Left lung (tissue), 10 donors: ENCODE data around the gene PRG2. TPM values are rescaled to one million over a fixed set of nuclear protein-coding genes. Genes with fewer than 3 reads are reported as not detected.

Experiments used
- ATAC-seq: fragments of 200-7000 bp; cut with Tn5 transposase; one replicate; pipeline ENCODE4 v1.9.1; 2020; ENCODE audit warnings: moderate library complexity
- DNase-seq, 4 donors: peaks; one replicate each; pipeline ENCODE4 v3.0.0-alpha.2; 2013 to 2020
- H3K27ac ChIP-seq, 2 donors: fragments of 200-600 bp; sonication (generic) in 1 of 2; one replicate each; pipeline versions ENCODE4 v1.5.0 to v1.8.0; 2020 to 2021
- H3K27me3 ChIP-seq, 2 donors: fragments of 200-600 bp; sonication (generic) in 1 of 2; one replicate each; pipeline versions ENCODE4 v1.5.0 to v1.8.0; 2020 to 2021
- H3K36me3 ChIP-seq, 2 donors: fragments of 200-600 bp; sonication (generic) in 1 of 2; one replicate each; pipeline versions ENCODE4 v1.5.0 to v1.8.0; 2020 to 2021
- H3K4me1 ChIP-seq, 2 donors: fragments of 200-600 bp; one replicate each; pipeline ENCODE4 v1.8.0; 2021
- H3K4me3 ChIP-seq, 2 donors: fragments of 200-600 bp; sonication (generic) in 1 of 2; one replicate each; pipeline versions ENCODE4 v1.5.0 to v1.8.0; 2020 to 2021; ENCODE audit warnings: mild to moderate bottlenecking in 1 of 2
- H3K9me3 ChIP-seq, 2 donors: fragments of 200-600 bp; sonication (generic) in 1 of 2; one replicate each; pipeline versions ENCODE4 v1.5.0 to v1.8.0; 2020 to 2021
- CTCF ChIP-seq, 2 donors: fragments of 200-600 bp; sonication (generic) in 1 of 2; IDR thresholded peaks; one replicate each; pipeline versions ENCODE4 v1.5.0 to v1.8.0; 2021; ENCODE audit warnings: antibody characterized with exemption in 2 of 2
- intact Hi-C, 2 donors: fragments of 100-400 bp; cut with DNase I; formaldehyde crosslinking; loops; one replicate each; pipeline versions ENCODE4 v1.11.2 to v1.14.2; 2022
- polyA plus RNA-seq, 6 donors: library from polyadenylated mRNA; unstranded; fragments of 120-200 nt; gene quantifications; one replicate each; pipeline ENCODE4 v1.2.1, GENCODE V29; 2013; ENCODE audit not compliant: insufficient read length in 6 of 6
- total RNA-seq, 2 donors: library from RNA; stranded (reverse); fragmentation: NEBNext Ultra II Directional; extraction: Animal tissue kit (Norgen Biotek cat#: 25700); gene quantifications; one replicate each; pipeline ENCODE4 v1.2.1, GENCODE V29; 2021
- donor health status: DM: no; HTN: yes; CAD: no.
- donor health status: DM: no; HTN: no; CAD: no.

Gene PRG2
- total and polyA plus RNA-seq, 8 donors, result 0.34 to 1.7 (median 1.3) TPM; not detected in 1

GRCh38 chr11:57434640-57435546, 44.4 kb upstream of the PRG2 start:
- TF ChIP-seq CTCF (IDR thresholded peaks at IDR 0.05), result no peak
- DNase-seq, result peak in 3 of 4 donors; percentile 33 to 90 (median 76)
- Histone ChIP-seq H3K27ac (peak overlapping the region; percentile 68 to 83), H3K27me3 (no peaks in the 10 kb centered on the region), H3K4me1 (peaks cover 21 to 45% of the 10 kb centered on the region in 2 donors), H3K9me3 (no peaks in the 10 kb centered on the region), H3K4me3 (no peak overlapping the region), H3K36me3 (no peaks in the 10 kb centered on the region)
- peak; percentile 73 for ATAC-seq
- intact Hi-C loops, result no loop called here

- H3K27ac ChIP-seq, result peak overlapping the region; percentile 68 to 83
- peak in 1 of 4 donors; percentile 77 for DNase-seq
- peak; percentile 58 for ATAC-seq
- peaks cover 27 to 53% of the 10 kb centered on the region in 2 donors for H3K4me1 ChIP-seq
- no peaks in the 10 kb centered on the region for H3K36me3 ChIP-seq
- no peaks in the 10 kb centered on the region for H3K9me3 ChIP-seq
- intact Hi-C loops, result no loop called here
- no peaks in the 10 kb centered on the region for H3K27me3 ChIP-seq
- H3K4me3 ChIP-seq, result no peak overlapping the region
- TF ChIP-seq CTCF (IDR thresholded peaks at IDR 0.05), result no peak
Measured at GRCh38 chr11:57432714-57433163, 42.3 kb upstream of the PRG2 start.

GRCh38 chr11:57432149-57432561, 41.7 kb upstream of the PRG2 start:
- no peak overlapping the region for H3K4me3 ChIP-seq
- no peaks in the 10 kb centered on the region for H3K9me3 ChIP-seq
- intact Hi-C loops, result no loop called here
- ATAC-seq (no peak), DNase-seq (peak in 1 of 4 donors; percentile 34)
- no peaks in the 10 kb centered on the region for H3K36me3 ChIP-seq
- peaks cover 28 to 59% of the 10 kb centered on the region in 2 donors for H3K4me1 ChIP-seq
- no peak for TF ChIP-seq CTCF (IDR thresholded peaks at IDR 0.05)
- peak overlapping the region in 1 of 2 donors; percentile 83 for H3K27ac ChIP-seq
- H3K27me3 ChIP-seq, result no peaks in the 10 kb centered on the region

GRCh38 chr11:57430952-57431351, 40.5 kb upstream of the PRG2 start:
- peaks cover 0 to under 1% of the 10 kb centered on the region in 2 donors for H3K36me3 ChIP-seq
- DNase-seq, result no peak
- H3K4me1 ChIP-seq, result peaks cover 37 to 69% of the 10 kb centered on the region in 2 donors
- no peak overlapping the region for H3K4me3 ChIP-seq
- H3K27ac ChIP-seq, result peak overlapping the region in 1 of 2 donors; percentile 28
- TF ChIP-seq CTCF (IDR thresholded peaks at IDR 0.05), result no peak
- intact Hi-C loops, result no loop called here
- no peak for ATAC-seq
- no peaks in the 10 kb centered on the region for H3K9me3 ChIP-seq
- H3K27me3 ChIP-seq, result no peaks in the 10 kb centered on the region

GRCh38 chr11:57429946-57430345, 39.5 kb upstream of the PRG2 start:
- Histone ChIP-seq H3K4me3 (no peak overlapping the region), H3K4me1 (peaks cover 47 to 73% of the 10 kb centered on the region in 2 donors), H3K36me3 (peaks cover 0 to 9% of the 10 kb centered on the region in 2 donors), H3K9me3 (no peaks in the 10 kb centered on the region), H3K27me3 (no peaks in the 10 kb centered on the region), H3K27ac (no peak overlapping the region)
- DNase-seq (peak in 1 of 4 donors; percentile 17), ATAC-seq (no peak)
- TF ChIP-seq CTCF (IDR thresholded peaks at IDR 0.05), result no peak
- intact Hi-C loops, result no loop called here
